GM20000 (cell line): ENCODE data around the gene TMEM273.

Source experiments
- DNase-seq: peaks from one replicate; pipeline ENCODE4 v3.0.0; 2012; ENCODE audit warnings: low spot score
- TF ChIP-seq, protein P1 (sequence below): IDR thresholded peaks from 2 replicates; pipeline ENCODE4 v1.5.1; 2012; ENCODE audit warnings: mild to moderate bottlenecking, control low read depth; ENCODE audit errors: extremely low read depth, missing control alignments

The TMEM273 gene

GRCh38 chr10:49139028-49139845 lies 49.0 kb downstream of the TMEM273 start:
- DNase-seq = no peak

GRCh38 chr10:49138361-49138891 lies 49.8 kb downstream of the TMEM273 start:
- TF ChIP-seq, protein P1, sequence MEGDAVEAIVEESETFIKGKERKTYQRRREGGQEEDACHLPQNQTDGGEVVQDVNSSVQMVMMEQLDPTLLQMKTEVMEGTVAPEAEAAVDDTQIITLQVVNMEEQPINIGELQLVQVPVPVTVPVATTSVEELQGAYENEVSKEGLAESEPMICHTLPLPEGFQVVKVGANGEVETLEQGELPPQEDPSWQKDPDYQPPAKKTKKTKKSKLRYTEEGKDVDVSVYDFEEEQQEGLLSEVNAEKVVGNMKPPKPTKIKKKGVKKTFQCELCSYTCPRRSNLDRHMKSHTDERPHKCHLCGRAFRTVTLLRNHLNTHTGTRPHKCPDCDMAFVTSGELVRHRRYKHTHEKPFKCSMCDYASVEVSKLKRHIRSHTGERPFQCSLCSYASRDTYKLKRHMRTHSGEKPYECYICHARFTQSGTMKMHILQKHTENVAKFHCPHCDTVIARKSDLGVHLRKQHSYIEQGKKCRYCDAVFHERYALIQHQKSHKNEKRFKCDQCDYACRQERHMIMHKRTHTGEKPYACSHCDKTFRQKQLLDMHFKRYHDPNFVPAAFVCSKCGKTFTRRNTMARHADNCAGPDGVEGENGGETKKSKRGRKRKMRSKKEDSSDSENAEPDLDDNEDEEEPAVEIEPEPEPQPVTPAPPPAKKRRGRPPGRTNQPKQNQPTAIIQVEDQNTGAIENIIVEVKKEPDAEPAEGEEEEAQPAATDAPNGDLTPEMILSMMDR = no peak
- no peak for DNase-seq

More at GRCh38 chr10:49139028-49139845, 49.0 kb downstream of the TMEM273 start:
- TF ChIP-seq, protein P1 = no peak

DNA sequence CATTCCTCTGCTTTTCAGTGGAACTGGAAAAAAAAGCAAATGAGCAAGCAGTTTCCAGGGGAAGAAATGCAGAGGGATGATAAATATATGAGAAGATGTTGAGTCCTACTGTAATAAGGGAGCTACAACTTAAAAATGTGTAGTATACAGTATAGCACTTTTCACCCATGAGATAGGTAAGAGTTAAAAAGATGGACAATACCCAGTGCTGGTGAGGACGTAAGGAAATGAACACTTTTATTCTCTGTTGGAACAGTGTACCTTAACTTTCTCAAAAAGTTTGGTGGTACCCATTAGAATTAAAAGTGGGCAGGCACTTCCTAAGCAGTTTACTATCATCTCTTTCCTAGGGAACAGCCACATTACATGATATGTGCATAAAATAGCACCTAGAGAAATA lies 51.7 kb downstream of the TMEM273 start:
- no peak for DNase-seq
- TF ChIP-seq, protein P1 = no peak

- TF ChIP-seq, protein P1 = no peak
- DNase-seq = no peak
Observed at GRCh38 chr10:49135575-49136313, 52.4 kb downstream of the TMEM273 start.

- no peak for DNase-seq
- TF ChIP-seq, protein P1 = no peak
Observed at GRCh38 chr10:49134327-49134726, 53.9 kb downstream of the TMEM273 start.

DNA sequence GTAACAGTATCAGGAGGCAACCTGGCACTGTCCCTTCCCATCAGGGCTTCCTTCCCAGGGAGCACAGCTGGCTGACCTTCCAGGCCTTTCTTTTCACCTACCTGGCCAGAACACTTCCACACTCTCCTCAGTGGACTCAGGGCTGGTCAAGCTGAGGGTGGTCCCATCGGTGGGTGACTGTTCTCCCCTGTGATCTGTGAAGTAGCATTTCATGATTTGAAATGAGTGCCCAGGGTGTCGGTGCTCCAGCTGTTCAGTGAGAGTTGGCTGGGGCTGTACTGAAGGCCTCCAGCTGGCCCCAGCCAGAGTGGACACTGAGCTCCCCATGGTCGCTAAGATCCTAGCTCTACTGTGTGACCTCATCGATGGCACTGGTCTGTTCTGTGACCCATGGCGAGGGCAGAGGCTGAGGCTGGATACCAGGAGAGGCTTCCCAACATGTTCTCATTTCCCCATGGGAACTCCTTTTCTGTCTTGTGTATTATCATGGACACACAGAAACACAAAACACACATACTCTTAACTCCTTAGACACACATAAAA lies 54.4 kb downstream of the TMEM273 start, which contains the start of gene FAM170B:
TSS of gene FAM170B (minus strand) at position 316 of the 543 bp plus-strand sequence. CDS start at position 213, 103 bp downstream.
- no peak for DNase-seq
- TF ChIP-seq, protein P1 = no peak
